SKM-1 treated with dmso at 0.1 percent for 144 hours (cell line): Measurements from ENCODE around the gene MAST4.

ENCODE experiments used
- DNase-seq: peaks from one replicate; lab custom pipeline; 2025; ENCODE audit not compliant: unreplicated experiment; lab: John Stamatoyannopoulos, UW

The MAST4 gene

DNA sequence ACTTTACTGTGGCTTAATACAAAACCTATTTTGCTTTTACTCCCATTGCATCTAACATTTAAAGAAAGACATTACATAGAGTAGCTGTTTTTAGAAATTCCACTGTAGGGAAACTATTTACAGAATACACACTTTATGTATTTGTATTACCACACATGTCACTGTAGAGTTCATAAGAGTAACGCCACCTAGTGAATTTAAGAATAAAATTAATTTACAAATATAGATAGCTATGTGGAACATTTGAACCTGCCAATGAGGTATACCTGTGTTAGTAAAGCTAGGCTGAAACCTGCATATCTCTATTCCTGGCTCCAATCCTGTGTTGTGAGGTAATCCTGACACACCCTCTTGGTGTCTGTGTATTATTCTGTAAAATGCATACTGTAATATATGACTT lies 234.4 kb downstream of the MAST4 start:
- DNase-seq = no peak

GRCh38 chr5:66839636-66840185 lies 243.5 kb downstream of the MAST4 start:
- no peak for DNase-seq

- DNase-seq = peak; percentile 75
Observed at GRCh38 chr5:66840511-66841013, 244.4 kb downstream of the MAST4 start.

DNA sequence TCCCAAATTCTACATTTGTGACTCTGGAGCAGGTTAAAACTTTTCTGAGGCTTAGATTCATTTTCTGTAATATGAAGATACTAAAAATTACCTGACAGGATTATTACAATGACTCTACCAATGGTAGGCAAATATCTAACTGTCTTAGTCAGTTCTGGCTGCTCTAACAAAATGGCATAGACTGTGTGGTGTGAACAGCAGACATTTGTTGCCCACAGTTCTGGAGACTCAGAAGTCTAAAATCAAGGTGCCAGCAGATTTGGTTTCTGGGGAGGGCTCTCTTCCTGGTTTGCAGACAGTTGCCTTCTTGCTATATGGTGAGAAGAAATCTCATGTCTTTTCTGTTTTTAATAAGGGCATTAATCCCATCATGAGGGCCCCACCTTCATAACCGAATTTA lies 245.1 kb downstream of the MAST4 start:
- DNase-seq = no peak

GRCh38 chr5:66842540-66842939 lies 246.3 kb downstream of the MAST4 start:
- no peak for DNase-seq

- DNase-seq = no peak
Observed at GRCh38 chr5:66843065-66843464, 246.9 kb downstream of the MAST4 start.

GRCh38 chr5:66848749-66849641 lies 252.8 kb downstream of the MAST4 start:
- no peak for DNase-seq

- DNase-seq = no peak
Observed at GRCh38 chr5:66849803-66850202, 253.6 kb downstream of the MAST4 start.

DNA sequence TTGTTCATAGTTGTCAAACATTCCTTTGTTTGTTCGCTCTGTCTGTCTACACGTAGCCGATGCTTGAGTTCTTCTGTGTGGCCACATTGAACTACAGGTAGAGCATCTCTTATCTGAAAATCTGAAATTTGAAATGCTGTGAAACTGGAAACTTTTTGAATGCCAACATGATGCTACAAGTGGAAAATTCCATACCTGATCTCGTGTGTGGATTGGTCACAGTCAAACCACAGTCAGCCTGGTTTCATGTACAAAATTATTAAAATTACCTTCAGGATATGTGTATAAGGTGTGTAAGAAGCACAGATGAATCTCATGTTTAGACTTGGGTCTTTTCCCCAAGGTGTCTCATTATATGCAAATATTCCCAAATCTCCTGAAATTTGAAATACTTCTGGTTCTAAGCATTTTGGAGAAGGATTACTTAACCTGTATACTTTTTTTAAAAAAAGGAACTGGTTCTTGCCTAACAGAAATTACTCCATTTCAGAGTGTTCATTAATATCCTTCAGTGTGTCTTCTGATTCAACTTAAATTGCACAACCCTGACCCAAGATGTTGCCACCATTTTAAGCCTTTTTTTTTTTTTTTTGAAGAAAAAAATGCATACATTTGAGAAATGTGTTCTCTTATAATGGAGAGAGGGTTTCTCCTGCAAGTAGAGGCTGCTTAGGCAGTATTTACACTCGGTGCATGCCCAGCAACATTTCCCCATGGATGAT lies 254.3 kb downstream of the MAST4 start:
- peak; percentile 94 for DNase-seq

GRCh38 chr5:66851306-66851705 lies 255.1 kb downstream of the MAST4 start:
- DNase-seq = no peak

DNA sequence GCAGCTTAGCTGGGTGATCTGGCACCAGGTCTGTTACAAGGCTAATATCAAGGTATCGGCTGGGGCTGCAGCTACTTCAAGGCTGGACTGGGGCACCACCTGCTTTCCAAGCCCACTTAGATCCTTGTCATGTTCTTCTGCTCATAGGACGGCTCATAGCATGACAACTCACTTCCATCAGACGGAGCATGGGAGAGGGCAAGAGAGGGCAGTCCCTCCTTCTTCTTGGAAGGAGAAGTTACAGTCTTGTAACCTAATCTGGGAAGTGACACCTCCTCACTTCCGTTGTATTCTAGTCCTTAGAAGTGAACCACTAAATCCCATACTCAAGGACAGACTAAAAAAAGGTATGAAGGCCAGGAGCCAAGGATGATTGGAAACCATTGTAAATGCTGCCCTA lies 258.2 kb downstream of the MAST4 start:
- DNase-seq = no peak

DNA sequence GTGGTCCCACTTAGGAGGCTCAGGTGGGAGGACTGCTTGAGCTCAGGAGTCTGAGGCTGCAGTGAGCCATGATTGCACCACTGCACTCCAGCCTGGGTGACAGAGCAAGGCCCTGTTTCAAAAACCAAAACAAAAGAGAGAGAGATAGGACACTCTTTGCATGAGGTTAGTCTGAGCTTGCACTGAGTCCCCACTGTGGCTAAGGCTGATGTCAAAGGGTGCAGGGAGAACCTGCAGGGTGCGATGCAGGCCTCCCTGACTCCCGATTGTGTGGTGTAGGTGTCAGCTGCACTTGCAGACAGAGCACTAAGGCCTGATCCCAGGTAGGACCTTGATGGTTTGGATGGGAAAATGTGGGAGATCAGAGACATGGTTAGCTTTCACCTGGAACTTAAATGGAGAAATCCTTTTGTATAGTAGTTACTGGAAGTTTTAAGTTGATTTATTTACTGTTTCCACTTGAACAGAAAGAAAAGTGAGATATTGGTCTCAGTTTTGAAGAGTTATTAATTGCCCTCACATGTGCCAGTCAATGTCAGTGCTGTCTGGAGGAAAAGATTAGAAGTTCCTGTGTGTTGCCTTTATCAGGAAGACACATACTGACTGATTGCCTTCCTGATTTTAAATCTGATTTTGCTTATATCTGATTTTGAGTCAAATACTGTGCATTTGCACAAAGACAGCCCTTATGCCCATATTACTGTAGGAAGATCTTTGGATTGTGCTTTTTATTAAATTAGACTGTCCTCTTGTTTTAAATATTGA lies 260.0 kb downstream of the MAST4 start:
- no peak for DNase-seq

GRCh38 chr5:66859526-66859925 lies 263.3 kb downstream of the MAST4 start:
- DNase-seq = no peak

DNA sequence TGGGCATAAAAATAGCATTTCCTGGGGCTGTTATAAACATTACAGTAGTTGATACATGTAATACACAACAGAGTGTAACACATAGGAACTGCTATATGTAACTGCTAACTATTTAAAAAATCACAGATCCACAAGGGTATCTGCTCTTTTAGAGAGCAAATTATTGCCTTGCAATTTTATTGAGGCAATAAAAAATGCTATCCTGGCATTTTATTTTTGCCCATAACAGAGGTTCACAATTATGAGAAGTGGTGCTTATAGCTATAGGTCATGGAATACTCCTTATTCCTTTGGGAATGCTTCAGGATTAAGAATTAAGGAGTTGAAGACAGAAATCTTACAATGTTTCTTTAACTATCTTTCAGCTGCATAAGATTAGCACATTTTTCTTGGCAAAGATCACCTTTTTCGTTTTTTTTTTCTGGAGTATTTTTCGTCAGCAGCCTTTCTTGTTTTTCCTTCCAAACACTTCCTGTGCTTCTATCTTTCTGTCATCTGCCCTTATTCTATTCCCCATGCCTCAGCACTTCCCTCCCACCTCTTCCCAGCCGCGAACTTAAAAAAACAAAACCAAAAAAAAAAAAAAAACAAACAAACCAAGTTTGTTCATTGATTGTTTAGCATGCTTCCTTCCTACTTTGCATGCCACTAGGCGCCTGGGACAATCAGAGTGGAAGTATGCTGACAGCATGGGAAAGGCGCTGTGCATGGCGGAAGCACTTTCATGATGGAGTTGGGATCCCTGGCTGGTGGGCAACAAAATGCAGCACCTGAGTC lies 264.2 kb downstream of the MAST4 start:
- DNase-seq = no peak

- DNase-seq = no peak
Observed at GRCh38 chr5:66861402-66861801, 265.2 kb downstream of the MAST4 start.

GRCh38 chr5:66862020-66862419 lies 265.8 kb downstream of the MAST4 start:
- no peak for DNase-seq

- no peak for DNase-seq
Observed at GRCh38 chr5:66863243-66864170, 267.3 kb downstream of the MAST4 start.

- peak; percentile 67 for DNase-seq
Observed at GRCh38 chr5:66864240-66864884, 268.2 kb downstream of the MAST4 start.
